Testis (tissue), 3 donors: ENCODE measurements around the gene MTERF4. TPM values are rescaled to one million over a fixed set of nuclear protein-coding genes. Genes with fewer than 3 reads are reported as not detected.

Experiments used
- DNase-seq: peaks from one replicate; pipeline ENCODE4 v3.0.0-alpha.2; 2019
- H3K27ac ChIP-seq, 2 donors: fragments of 200-600 bp; sonication (generic); one replicate each; pipeline ENCODE4 v1.5.1; 2019
- H3K27me3 ChIP-seq: fragments of 200-600 bp; sonication (generic); one replicate; pipeline ENCODE4 v1.5.1; 2019
- H3K36me3 ChIP-seq: fragments of 200-600 bp; sonication (generic); one replicate; pipeline ENCODE4 v1.5.1; 2017; ENCODE audit warnings: low read depth; ENCODE audit errors: missing control alignments
- H3K4me1 ChIP-seq: fragments of 200-600 bp; sonication (generic); one replicate; pipeline ENCODE4 v1.5.1; 2019
- H3K4me3 ChIP-seq, 2 donors: fragments of 200-600 bp; sonication (generic); one replicate each; pipeline ENCODE4 v1.5.1; 2017 to 2019
- H3K9me3 ChIP-seq: fragments of 200-600 bp; sonication (generic); one replicate; pipeline ENCODE4 v1.5.1; 2017
- POLR2A ChIP-seq: fragments of 450-650 bp; IDR thresholded peaks from one replicate; pipeline ENCODE4 v1.6.1; 2017; ENCODE audit warnings: antibody characterized with exemption, mild to moderate bottlenecking, moderate library complexity
- WGBS, 2 donors: methylation state at CpG; one replicate each; pipeline ENCODE4 v1.1.5; 2018; 5-methylcytosine and 5-hydroxymethylcytosine counted together
- intact Hi-C: fragments of 100-400 bp; cut with DNase I; formaldehyde crosslinking; loops from one replicate; pipeline ENCODE4 v1.15.1; 2023; ENCODE audit warnings: low total_unique reads
- polyA plus RNA-seq: library from polyadenylated mRNA; stranded (reverse); fragments of 350-450 nt; fragmentation: Illumina TruSeq; extraction: RNeasy Lipid Tissue Mini Kit (QIAGEN cat#74804); gene quantifications from one replicate; pipeline ENCODE4 v1.2.3, GENCODE V29; 2014; ENCODE audit warnings: low read depth, low replicate concordance; ENCODE audit not compliant: insufficient read depth
- total RNA-seq, 2 donors: library from RNA; depleted of rRNA; stranded (reverse); fragments of >200 nt; gene quantifications; one replicate each; pipeline ENCODE4 v1.2.3, GENCODE V29; 2016
- TF ChIP-seq, protein P1 (sequence below), 3 experiments: fragments of 450-650 bp in 2 of 3; fragments of 200-600 bp in 1 of 3; sonication (generic) in 1 of 3; IDR thresholded peaks; one replicate each; pipeline ENCODE4 v1.5.1; 2016 to 2019; ENCODE audit warnings: antibody characterized with exemption in 3 of 3, mild to moderate bottlenecking in 2 of 3, moderate library complexity in 1 of 3

The MTERF4 gene
- total and polyA plus RNA-seq, 3 donors from 2014 or later: 26.4 to 40.6 (median 37.3) TPM

DNA sequence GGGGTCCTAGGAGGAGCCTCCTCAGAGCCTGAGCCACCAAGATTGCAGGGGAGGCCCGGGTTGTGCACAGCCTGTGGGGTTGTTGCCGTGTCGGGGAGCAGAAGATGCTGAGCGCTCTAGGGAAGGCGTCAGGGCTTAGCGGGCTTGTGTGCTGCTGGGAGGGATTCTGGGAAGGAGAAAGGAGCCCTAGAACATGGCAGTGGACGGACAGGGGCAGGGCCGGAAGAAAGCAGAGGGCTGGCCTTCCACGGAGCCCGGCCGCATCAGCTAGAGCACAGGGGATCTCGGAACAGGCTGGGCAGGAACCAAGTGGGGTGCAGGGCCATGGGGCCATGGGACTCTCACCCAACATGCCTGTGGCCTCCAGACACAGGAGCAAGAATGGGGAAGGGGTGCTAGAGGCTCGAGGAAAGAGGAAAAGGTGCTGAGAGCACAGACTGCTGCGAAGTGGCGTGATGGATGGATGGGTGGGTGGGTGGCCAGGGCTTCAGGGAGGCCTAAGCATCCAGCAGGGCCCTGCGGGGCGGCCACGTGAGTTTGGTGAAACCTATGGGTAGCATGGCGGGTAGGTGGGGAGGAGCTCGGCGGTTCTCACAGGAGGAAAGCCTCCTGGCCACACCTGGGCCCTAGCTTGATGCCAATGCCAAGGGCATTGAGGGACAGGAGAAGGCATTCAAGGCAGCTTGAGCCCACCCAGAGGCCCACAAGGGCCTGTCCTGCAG lies 35.8 kb downstream of the MTERF4 start:
- no peaks in the 10 kb centered on the region for H3K36me3 ChIP-seq
- H3K4me1 ChIP-seq: no peaks in the 10 kb centered on the region
- no peak overlapping the region for H3K4me3 ChIP-seq
- intact Hi-C loops: no loop called here
- WGBS, 2 donors: 87 to 94% methylated on average over 20 to 21 of the region's 21 CpGs
- no peak overlapping the region for H3K27ac ChIP-seq
- H3K9me3 ChIP-seq: no peaks in the 10 kb centered on the region
- peak; percentile 12 for DNase-seq
- no peak for TF ChIP-seq POLR2A
- TF ChIP-seq, protein P1, sequence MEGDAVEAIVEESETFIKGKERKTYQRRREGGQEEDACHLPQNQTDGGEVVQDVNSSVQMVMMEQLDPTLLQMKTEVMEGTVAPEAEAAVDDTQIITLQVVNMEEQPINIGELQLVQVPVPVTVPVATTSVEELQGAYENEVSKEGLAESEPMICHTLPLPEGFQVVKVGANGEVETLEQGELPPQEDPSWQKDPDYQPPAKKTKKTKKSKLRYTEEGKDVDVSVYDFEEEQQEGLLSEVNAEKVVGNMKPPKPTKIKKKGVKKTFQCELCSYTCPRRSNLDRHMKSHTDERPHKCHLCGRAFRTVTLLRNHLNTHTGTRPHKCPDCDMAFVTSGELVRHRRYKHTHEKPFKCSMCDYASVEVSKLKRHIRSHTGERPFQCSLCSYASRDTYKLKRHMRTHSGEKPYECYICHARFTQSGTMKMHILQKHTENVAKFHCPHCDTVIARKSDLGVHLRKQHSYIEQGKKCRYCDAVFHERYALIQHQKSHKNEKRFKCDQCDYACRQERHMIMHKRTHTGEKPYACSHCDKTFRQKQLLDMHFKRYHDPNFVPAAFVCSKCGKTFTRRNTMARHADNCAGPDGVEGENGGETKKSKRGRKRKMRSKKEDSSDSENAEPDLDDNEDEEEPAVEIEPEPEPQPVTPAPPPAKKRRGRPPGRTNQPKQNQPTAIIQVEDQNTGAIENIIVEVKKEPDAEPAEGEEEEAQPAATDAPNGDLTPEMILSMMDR (IDR thresholded peaks at IDR 0.05): no peak
- no peaks in the 10 kb centered on the region for H3K27me3 ChIP-seq

DNA sequence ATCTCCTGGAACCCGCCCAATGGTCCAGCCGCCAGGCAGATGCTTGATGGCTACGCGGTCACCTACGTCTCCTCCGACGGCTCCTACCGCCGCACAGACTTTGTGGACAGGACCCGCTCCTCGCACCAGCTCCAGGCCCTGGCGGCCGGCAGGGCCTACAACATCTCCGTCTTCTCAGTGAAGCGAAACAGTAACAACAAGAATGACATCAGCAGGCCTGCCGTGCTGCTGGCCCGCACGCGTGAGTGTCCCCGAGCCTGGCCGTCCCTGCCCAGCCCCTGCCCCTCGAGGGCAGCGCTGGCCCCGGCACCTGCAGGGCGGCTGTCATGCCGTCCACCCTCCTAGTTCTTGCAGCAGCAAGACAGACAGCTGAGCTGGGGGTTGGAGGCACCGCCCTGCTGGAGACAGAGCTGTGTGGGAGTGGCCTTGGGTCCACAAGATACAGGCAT lies 36.7 kb downstream of the MTERF4 start:
- Histone ChIP-seq H3K27ac (no peak overlapping the region), H3K9me3 (no peaks in the 10 kb centered on the region), H3K4me3 (no peak overlapping the region), H3K4me1 (no peaks in the 10 kb centered on the region), H3K36me3 (no peaks in the 10 kb centered on the region), H3K27me3 (no peaks in the 10 kb centered on the region)
- no peak for TF ChIP-seq POLR2A
- TF ChIP-seq, protein P1 (IDR thresholded peaks at IDR 0.05): no peak
- 93 to 98% methylated on average over 15 to 27 of the region's 27 CpGs for WGBS, 2 donors
- peak; percentile 10 for DNase-seq
- intact Hi-C loops: no loop called here

DNA sequence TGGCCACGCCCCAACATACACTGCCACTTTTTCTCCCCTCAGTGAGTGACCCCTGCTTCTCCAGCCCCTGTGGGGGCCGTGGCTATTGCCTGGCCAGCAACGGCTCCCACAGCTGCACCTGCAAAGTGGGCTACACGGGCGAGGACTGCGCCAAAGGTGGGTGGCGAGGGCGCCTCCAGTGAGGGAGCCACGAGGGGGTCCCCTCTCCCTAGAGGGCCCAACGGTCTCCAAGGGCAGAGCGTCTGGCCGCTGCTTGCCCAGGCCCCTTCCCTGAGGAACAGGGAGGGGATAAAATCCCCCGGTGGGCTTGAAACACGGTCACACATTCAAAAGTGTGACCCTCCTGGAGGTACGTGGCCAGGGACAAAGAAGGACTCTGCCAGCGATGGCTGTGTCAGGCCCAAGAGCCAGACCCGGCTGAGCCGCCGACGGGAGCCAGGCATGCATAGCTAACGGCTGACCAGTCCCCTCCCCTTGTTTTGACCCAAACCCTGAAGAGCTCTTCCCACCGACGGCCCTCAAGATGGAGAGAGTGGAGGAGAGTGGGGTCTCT lies 37.2 kb downstream of the MTERF4 start:
- intact Hi-C loops: no loop called here
- Histone ChIP-seq H3K27me3 (no peaks in the 10 kb centered on the region), H3K36me3 (no peaks in the 10 kb centered on the region), H3K27ac (no peak overlapping the region), H3K4me3 (no peak overlapping the region), H3K9me3 (no peaks in the 10 kb centered on the region), H3K4me1 (no peaks in the 10 kb centered on the region)
- WGBS, 2 donors: 88 to 91% methylated on average over 4 to 19 of the region's 23 CpGs
- peak; percentile 8 for DNase-seq
- TF ChIP-seq POLR2A: no peak
- TF ChIP-seq, protein P1 (IDR thresholded peaks at IDR 0.05): no peak

DNA sequence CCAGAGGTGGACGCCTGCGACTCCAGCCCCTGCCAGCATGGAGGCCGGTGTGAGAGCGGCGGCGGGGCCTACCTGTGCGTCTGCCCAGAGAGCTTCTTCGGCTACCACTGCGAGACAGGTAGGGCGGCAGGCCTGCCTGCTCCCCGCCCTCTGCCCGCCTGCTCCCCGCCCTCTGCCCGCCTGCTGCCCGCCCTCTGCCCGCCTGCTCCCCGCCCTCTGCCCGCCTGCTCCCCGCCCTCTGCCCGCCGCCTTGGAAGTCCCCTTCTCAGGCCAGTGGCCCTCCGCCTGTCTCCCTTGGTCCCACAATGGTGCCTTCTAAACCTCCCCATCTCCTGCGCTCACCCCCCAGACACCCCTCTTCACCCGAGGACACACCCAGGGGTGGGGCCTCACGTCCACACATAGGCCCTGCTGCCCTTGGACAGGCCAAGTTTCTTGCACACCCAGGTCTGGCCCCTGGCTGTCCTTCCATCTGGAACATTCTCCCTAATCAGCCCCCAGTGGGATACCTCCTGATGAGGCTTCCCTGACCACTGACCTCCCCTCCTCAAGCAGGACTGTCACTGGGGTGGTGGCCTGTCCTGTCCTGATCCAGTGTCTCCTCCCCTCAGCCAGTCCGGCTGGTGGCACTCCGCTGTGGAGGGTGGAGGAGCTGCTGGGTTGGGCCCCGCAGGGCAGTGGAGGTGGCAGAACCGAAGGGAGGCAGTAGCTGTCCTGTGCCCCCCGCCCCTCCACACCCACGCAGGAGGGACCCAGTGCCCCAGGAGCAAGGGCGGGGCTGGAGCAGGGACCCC lies 37.9 kb downstream of the MTERF4 start:
- 71% methylated on average over 14 to 28 of the region's 32 CpGs for WGBS, 2 donors
- DNase-seq: peak; percentile 10
- no peak overlapping the region for H3K27ac ChIP-seq

More for the DNA sequence above, 37.9 kb downstream of the MTERF4 start:
- H3K4me3 ChIP-seq: no peak overlapping the region
- no peaks in the 10 kb centered on the region for H3K4me1 ChIP-seq
- no peaks in the 10 kb centered on the region for H3K9me3 ChIP-seq
- H3K36me3 ChIP-seq: no peaks in the 10 kb centered on the region
- intact Hi-C loops: no loop called here
- no peaks in the 10 kb centered on the region for H3K27me3 ChIP-seq
- TF ChIP-seq, protein P1 (IDR thresholded peaks at IDR 0.05): no peak
- no peak for TF ChIP-seq POLR2A
